GM13976 (cell line): Measurements from ENCODE around the gene PRSS50.

ENCODE experiments used
- DNase-seq: peaks from one replicate; pipeline ENCODE4 v3.0.0; 2012; ENCODE audit warnings: low spot score
- CTCF ChIP-seq: IDR thresholded peaks from 2 replicates; pipeline ENCODE4 v1.5.1; 2012; ENCODE audit warnings: borderline replicate concordance, mild to moderate bottlenecking; ENCODE audit not compliant: insufficient read depth; ENCODE audit errors: extremely low read depth, missing control alignments, control extremely low read depth
- in situ Hi-C: fragments of 300-500 bp; cut with MboI; formaldehyde crosslinking; loops from one replicate; pipeline ENCODE4 v1.12.0; 2022; ENCODE audit warnings: low sequenced_read_pairs, mixed read lengths, inconsistent platforms; ENCODE audit not compliant: unreplicated experiment

The PRSS50 gene

GRCh38 chr3:46716461-46717441 lies 918 bp downstream of the PRSS50 start:
- peak; percentile 25 for DNase-seq
- TF ChIP-seq CTCF, result no peak
- in situ Hi-C loops, result loop anchor here (25.0 kb wide), 2 partner anchors 171 to 646 kb away; partner anchors contain the start of gene PTH1R

GRCh38 chr3:46715507-46716175 lies 2.0 kb downstream of the PRSS50 start:
- peak; percentile 27 for DNase-seq
- in situ Hi-C loops, result loop anchor here (25.0 kb wide), 2 partner anchors 172 to 647 kb away; partner anchors contain the start of gene PTH1R
- TF ChIP-seq CTCF, result no peak

- TF ChIP-seq CTCF, result no peak
- DNase-seq, result peak; percentile 33
- in situ Hi-C loops, result loop anchor here (25.0 kb wide), 2 partner anchors 172 to 647 kb away; partner anchors contain the start of gene PTH1R
These were observed 2.8 kb downstream of the PRSS50 start for GRCh38 chr3:46714728-46715506.

- TF ChIP-seq CTCF, result no peak
- in situ Hi-C loops, result loop anchor here (25.0 kb wide), 2 partner anchors 173 to 648 kb away; partner anchors contain the start of gene PTH1R
- DNase-seq, result peak; percentile 83
These were observed 3.6 kb downstream of the PRSS50 start for GRCh38 chr3:46713898-46714552.

GRCh38 chr3:46713050-46713897 lies 4.4 kb downstream of the PRSS50 start:
- no peak for DNase-seq
- no peak for TF ChIP-seq CTCF
- in situ Hi-C loops, result loop anchor here (25.0 kb wide), 2 partner anchors 174 to 649 kb away; partner anchors contain the start of gene PTH1R
